NK-92 (cell line): ENCODE data around the gene ZNF397.
A peak's percentile ranks its signal among the peaks of the same experiment; 100 is the strongest.
"Not testable (repeated sequence)": the region's sequence is repeated elsewhere in the genome, so short reads cannot be mapped to it uniquely, and the experiment has no call there.

Source experiments
- DNase-seq: peaks from one replicate; lab custom pipeline; 2025; ENCODE audit not compliant: unreplicated experiment; lab: John Stamatoyannopoulos, UW

Gene ZNF397

DNA sequence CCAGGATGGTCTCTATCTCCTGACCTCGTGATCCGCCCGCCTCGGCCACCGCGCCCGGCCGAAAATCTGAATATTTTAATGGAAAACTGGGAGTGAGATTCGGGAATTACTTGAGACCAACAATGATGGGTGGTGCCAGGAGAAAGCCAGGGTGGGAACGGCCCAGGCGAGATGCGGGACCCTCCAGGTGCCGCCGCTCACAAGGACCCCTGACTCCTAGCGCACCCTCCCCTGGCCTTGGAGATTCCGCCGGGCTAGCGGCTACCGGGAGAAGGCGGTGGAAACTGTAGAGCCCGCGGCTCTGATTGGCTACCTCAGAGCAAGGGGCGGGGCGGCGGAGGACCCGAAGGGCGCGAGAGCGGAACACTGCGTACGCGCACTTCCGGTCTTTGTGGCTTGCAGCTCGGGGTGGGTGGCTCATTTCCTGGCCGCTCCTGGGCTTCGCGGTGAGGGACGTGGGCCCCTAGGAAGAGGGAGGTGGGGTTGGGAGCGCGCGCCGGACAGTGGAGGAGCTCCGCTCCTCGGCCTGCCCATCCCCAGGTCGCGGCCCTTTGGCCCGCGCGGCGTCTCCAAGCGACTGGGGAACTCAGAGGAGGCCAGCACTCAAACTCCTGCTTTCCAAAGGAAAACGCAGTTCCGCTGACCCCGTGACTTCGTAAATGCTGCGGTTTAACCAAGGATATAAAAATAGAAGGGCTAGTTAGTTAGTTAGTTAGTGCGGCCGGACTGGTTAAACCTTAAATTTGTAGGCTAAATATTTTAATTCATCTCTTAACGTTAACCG is at the start of gene ZNF397:
ZNF397 (plus strand) TSS at position 371 of the 784 bp plus-strand sequence. CDS start 1,437 bp downstream, outside the sequence.
- DNase-seq = peak; percentile 63

GRCh38 chr18:35191698-35192025 is 49.2 kb upstream of the ZNF397 start:
- DNase-seq = no peak

DNA sequence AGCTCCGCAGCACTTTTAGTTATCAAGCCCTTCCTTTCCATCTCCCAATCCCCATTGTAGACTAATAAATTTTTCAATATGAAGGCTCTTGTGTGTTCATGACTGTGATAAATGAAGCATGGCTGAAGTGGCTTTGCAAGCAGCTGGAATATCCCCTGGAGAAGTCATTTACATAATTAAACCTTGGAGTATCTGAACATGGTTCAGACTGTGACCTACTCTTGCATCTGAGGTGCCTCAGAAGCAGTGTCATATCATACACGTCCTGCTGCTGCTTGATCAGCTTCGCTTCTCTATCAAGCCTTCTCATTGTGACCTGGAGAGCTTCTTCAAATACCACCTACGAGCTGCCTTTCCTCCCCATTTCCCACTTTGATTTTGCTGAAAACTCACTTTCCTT is 48.4 kb upstream of the ZNF397 start:
- no peak for DNase-seq

DNA sequence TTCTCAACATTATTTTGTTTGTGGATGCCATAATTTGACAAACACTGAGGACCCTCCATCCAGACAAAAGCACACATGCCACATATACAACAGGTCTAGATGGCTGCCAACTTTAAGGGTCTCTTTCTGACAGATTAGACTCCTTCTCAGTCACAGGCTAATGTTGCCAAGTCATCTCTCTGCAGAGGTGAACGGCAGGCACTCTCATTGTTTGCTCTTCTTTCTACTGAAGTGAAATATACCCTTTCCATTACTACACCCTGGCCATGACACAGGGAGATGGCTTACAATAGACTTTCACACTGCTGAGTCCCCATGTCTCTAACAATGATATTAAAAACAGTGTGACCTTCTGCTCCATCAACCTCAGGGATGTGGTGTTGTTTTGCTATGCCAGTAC is 47.5 kb upstream of the ZNF397 start:
- no peak for DNase-seq

DNA sequence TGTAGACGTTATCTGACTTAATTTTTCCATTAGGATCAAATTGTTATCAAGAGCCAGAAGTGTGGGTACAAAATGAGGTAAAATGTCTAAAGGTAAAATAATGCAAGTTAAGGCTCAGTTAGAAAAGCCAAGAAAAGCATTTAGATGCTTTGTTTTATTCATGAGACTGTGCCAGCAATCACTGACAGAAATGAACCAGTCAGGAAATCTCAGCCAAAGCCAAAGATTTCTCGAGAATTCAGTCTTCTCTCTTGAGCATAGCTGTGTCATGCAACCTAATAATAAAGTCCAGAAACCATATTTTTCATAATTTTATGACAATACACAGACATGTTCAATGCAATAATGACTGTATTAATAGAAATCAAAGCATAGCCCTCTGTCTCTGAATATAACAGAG is 43.5 kb upstream of the ZNF397 start:
- no peak for DNase-seq

- DNase-seq = no peak
Measured at GRCh38 chr18:35201256-35201931, 39.4 kb upstream of the ZNF397 start.

DNA sequence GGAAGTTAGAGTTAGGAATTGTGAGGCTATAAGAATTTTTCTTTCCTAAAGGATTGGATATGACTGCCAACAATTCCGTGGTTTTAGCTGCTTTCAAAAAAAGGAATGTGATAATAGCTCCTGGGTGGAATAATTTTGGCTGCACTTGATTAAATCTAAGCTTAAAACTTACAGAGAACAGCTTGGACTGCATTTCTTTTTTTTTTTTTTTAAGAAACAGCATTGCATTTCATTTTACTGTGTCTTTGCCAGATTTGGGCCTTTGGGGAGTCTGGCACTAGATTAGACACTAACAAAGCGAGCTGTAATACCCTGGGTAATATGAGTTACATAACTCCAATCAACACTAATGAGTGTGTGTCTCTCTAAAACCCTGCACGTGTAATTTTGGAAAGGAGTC is 37.8 kb upstream of the ZNF397 start:
- no peak for DNase-seq

DNA sequence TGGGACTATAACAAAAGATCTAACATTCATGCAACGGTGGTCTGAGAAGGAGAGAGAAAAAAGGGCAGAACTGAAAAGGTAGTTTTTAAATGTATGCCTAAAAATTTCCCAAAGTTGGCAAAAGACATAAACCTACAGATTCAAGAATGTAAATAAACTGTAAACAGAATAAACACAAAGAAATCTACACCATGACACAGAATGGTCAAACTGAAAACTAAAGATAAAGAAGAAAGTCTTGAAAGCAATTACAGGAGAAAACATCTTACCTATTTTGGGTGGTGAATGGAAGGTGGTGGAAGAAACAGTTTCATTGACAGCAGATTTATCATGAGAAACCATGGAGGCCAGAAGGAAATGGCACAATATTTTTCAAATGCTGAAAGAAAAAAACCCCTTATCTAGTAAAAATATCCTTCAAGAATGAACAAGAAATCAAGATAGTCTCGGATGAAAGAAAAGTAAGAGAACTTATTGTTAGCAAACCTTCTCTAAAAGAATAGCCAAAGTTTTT is 35.6 kb upstream of the ZNF397 start:
- DNase-seq = no peak

DNA sequence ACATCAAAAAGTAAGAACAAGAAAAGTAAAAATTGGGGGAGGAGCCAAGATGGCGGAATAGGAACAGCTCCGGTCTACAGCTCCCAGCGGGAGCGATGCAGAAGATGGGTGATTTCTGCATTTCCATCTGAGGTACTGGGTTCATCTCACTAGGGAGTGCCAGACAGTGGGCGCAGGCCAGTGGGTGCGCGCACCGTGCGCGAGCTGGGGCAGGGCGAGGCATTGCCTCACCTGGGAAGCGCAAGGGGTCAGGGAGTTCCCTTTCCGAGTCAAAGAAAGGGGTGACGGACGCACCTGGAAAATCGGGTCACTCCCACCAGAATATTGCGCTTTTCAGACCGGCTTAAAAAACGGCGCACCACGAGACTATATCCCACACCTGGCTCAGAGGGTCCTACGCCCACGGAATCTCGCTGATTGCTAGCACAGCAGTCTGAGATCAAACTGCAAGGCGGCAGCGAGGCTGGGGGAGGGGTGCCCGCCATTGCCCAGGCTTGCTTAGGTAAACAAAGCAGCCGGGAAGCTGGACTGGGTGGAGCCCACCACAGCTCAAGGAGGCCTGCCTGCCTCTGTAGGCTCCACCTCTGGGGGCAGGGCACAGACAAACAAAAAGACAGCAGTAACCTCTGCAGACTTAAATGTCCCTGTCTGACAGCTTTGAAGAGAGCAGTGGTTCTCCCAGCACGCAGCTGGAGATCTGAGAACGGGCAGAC is 34.9 kb upstream of the ZNF397 start:
- DNase-seq = not testable (repeated sequence)

DNA sequence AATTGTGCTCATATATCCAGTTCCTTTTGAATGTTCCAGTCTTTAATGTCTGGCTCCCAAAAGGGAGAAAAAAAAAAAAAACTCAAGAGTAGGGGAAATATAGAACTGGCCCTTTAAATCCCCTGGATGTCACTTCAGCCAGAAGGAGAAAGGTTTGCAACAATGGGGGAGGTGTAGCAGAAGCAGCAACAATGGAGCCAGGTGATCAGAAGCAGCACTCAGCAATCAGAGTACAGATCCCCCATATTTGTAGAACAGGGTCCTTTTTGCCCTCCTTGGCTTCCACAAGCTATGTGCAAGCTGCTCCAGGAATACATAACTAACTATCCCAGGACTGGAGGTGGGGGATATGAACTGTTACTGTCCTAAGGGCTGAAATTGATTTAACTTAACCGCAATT is 25.8 kb upstream of the ZNF397 start:
- no peak for DNase-seq

DNA sequence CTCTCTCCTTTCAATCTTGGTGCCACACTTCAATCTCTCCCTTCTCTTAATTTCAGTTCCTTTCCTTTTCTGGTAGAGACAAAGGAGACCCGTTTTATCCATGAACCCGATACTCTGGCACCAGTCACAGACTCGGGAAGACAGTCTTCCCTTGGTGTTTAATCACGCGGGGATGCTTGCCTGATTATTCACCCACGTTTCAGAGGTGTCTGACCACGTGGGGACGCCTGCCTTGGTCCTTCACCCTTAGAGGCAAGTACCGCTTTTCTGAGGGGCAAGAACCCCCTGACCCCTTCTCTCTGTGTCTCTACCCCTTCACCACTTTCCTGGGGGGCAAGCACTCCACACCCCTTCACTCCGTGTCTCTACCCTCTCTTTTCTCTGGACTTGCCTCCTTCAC is 24.2 kb upstream of the ZNF397 start:
- DNase-seq = not testable (repeated sequence)

DNA sequence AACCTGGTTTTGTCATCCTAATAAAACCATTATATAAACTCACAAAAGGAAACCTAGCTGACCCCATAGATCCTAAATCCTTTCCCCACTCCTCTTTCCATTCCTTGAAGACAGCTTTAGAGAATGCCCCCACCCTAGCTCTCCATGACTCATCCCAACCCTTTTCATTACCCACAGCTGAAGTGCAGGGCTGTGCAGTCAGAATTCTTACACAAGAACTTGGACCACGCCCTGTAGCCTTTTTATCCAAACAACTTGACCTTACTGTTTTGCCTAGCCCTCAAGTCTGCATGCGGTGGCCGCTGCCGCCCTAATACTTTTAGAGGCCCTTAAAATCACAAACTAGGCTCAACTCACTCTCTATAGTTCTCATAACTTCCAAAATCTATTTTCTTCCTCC is 21.5 kb upstream of the ZNF397 start:
- not testable (repeated sequence) for DNase-seq

GRCh38 chr18:35220424-35220823 is 20.4 kb upstream of the ZNF397 start:
- no peak for DNase-seq

DNA sequence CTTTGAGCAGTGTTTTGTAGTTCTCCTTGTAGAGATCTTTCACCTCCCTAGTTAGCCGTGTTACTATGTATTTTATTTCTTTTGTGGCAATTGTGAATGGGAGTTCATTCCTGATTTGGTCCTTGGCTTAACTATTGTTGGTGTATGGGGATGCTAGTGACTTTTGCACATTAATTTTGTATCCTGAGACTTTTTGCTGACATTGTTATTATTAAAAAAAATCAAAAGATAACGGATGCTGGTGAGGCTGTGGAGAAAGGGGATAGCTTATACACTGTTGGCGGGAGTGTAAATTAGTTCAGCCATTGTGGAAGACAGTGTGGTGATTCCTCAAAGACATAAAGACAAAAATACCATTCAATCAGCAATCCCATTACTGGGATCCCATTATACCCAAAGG is 17.0 kb upstream of the ZNF397 start:
- DNase-seq = no peak

- DNase-seq = no peak
Measured at GRCh38 chr18:35227254-35227653, 13.6 kb upstream of the ZNF397 start.

DNA sequence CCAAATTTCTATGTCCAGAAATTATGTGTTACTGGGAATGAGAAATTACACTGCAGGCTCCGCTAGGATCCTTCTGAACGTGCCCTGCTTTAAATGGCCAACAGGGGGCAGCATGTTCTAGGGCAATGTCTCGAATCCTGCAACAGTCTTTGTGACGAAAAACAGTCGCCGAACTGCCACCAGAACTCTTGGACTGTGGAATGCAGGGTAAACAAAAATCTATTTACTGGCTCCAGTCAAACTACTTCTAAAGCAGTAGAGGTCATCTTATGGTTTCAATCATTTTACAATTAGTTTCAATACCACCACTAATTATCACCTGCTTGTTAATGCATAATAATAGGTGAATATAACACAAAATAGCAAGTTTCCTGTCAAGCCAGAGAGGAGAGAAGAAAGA is 9.8 kb upstream of the ZNF397 start:
- peak; percentile 8 for DNase-seq

GRCh38 chr18:35236571-35237363 is 4.1 kb upstream of the ZNF397 start:
- no peak for DNase-seq

DNA sequence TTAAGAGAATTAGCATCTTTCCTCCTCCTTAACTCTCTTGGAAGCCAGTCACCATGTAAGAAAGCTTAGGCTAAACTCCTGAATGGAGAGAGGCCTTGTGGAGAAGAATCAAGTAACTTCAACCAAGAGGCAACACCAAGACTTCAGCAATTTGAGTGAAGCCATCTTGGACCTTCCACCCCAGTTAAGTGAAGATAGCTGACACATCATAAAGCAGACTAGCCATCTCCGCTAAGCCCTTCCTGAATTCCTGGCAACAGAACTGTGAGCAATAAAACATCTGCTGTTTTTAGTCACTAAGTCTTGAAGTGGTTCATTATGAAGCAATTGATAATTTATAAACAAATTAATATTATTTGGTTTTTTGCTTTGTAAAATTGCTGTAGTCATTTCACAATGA is 1.5 kb upstream of the ZNF397 start:
- no peak for DNase-seq

- DNase-seq = no peak
Measured at GRCh38 chr18:35241448-35241804, 592 bp downstream of the ZNF397 start.

DNA sequence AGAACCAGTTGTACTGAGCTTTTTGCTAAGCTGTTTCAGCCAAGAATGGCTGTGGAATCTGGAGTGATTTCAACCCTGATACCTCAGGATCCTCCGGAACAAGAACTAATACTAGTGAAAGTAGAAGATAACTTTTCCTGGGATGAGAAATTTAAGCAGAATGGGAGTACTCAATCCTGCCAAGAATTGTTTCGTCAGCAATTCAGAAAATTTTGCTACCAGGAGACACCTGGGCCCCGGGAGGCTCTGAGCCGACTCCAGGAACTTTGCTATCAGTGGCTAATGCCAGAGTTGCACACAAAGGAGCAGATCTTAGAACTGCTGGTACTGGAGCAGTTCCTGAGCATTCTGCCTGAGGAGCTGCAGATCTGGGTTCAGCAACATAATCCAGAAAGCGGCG is 1.6 kb downstream of the ZNF397 start:
- no peak for DNase-seq

DNA sequence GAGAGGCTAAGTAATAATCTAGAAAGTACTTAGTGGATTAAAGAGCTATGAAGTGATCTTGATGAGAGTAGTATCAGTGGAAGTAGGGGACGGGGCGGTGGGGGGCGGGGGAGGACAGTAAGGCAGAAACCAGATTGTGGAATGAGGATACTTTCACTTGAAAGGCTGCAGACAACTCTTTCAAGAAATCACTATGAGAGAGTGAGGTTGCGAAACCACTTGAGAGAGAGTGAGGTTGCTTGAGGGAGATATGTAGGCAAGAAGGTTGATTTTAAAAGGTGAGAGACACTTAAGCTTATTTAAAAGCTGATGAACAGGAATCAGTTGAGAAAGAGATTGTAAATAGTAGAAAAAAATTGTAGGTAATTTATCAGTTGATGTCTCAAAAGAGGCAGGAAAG is 3.8 kb downstream of the ZNF397 start:
- no peak for DNase-seq
